K562 (cell line): ENCODE measurements around the gene LECT2. TPM values are rescaled to one million over a fixed set of nuclear protein-coding genes. Genes with fewer than 3 reads are reported as not detected.

Experiments
- ATAC-seq: fragments of 200-7000 bp; cut with Tn5 transposase; 3 replicates; pipeline ENCODE4 v1.9.1; 2020; ENCODE audit warnings: moderate library complexity
- BruUV-seq: library from RNA; stranded (reverse); fragments of 400-500 nt; replicated peaks from 2 replicates; lab custom pipeline; 2021; lab: Mats Ljungman, UMichigan
- CTCF ChIA-PET: fragments of 300-600 bp; formaldehyde crosslinking; extraction: SDS; loops from one replicate; lab custom pipeline; 2021; ENCODE audit warnings: low intra/inter-chr PET ratio; lab: Yijun Ruan, JAX
- POLR2A ChIA-PET: fragments of 300-600, 350-650 bp; sonication (Branson Sonifier 250); formaldehyde crosslinking; extraction: SDS; loops from one replicate; lab custom pipeline; 2021; ENCODE audit warnings: antibody characterized with exemption, inconsistent platforms; lab: Yijun Ruan, JAX
- DNase-seq, 4 experiments: peaks; one replicate each; pipeline versions ENCODE4 v3.0.0 to v3.0.0-alpha.2; 2011 to 2018; ENCODE audit warnings: low spot score in 3 of 4, mixed read lengths in 3 of 4; ENCODE audit errors: extremely low read depth in 1 of 4
- FAIRE-seq: peaks from 2 replicates; lab custom pipeline; 2011; peaks lifted over from hg19 to GRCh38; lab: Jason Lieb, UNC
- H2AFZ ChIP-seq: 2 replicates; pipeline ENCODE4 v1.6.0; 2011; ENCODE audit warnings: low read depth, low read length, control low read depth, inconsistent platforms
- H3K27ac ChIP-seq: fragments of 200-600 bp; 3 replicates; pipeline ENCODE4 v1.8.0; 2011; ENCODE audit warnings: low read depth, mild to moderate bottlenecking, control low read depth, inconsistent platforms, low read length, moderate library complexity, mixed read lengths; ENCODE audit errors: extremely low read depth
- H3K27me3 ChIP-seq, 2 experiments: fragments of 300-600 bp in 1 of 2; 2 replicates in 1 of 2; 3 replicates in 1 of 2; pipeline versions ENCODE4 v1.6.0 to v1.8.0; 2011; ENCODE audit warnings: inconsistent platforms in 2 of 2, low read length in 2 of 2, mild to moderate bottlenecking in 1 of 2, mixed read lengths in 1 of 2, moderate library complexity in 1 of 2; ENCODE audit not compliant: control insufficient read depth in 2 of 2, insufficient read depth in 2 of 2
- H3K36me3 ChIP-seq: fragments of 300-600 bp; 3 replicates; pipeline ENCODE4 v1.8.0; 2011; ENCODE audit warnings: mild to moderate bottlenecking, low read length, inconsistent platforms; ENCODE audit not compliant: control insufficient read depth, insufficient read depth
- H3K4me1 ChIP-seq, 2 experiments: fragments of 200-600 bp in 1 of 2; replicated peaks in 1 of 2; 2 replicates in 1 of 2; 3 replicates in 1 of 2; pipeline versions ENCODE4 v1.5.1 to v1.8.0; 2011; ENCODE audit warnings: inconsistent platforms in 2 of 2, low read length in 2 of 2, mild to moderate bottlenecking in 1 of 2, mixed read lengths in 1 of 2, moderate library complexity in 1 of 2; ENCODE audit not compliant: control insufficient read depth in 2 of 2, insufficient read depth in 2 of 2
- H3K4me2 ChIP-seq: 2 replicates; pipeline ENCODE4 v1.6.1; 2011; ENCODE audit warnings: low read length, control low read depth, inconsistent platforms, mixed read lengths; ENCODE audit not compliant: insufficient read depth
- H3K4me3 ChIP-seq: fragments of 200-600 bp; sonication (generic), shearing (Covaris generic); 2 replicates; pipeline ENCODE4 v1.5.1; 2016; ENCODE audit warnings: control low read depth, inconsistent platforms
- H3K79me2 ChIP-seq: fragments of 200-600 bp; 3 replicates; pipeline ENCODE4 v1.8.0; 2011; ENCODE audit warnings: low read length, inconsistent platforms; ENCODE audit not compliant: control insufficient read depth, insufficient read depth
- H3K9ac ChIP-seq, 2 experiments: 2 replicates each; pipeline versions ENCODE4 v1.6.0 to v1.6.1; 2011; ENCODE audit warnings: low read depth in 2 of 2, low read length in 2 of 2, control low read depth in 1 of 2, inconsistent platforms in 1 of 2, mild to moderate bottlenecking in 1 of 2, mixed read lengths in 1 of 2; ENCODE audit not compliant: insufficient read depth in 1 of 2
- H3K9me1 ChIP-seq: one replicate; pipeline ENCODE4 v1.6.0; 2011; ENCODE audit warnings: inconsistent platforms, mild to moderate bottlenecking, low read length, moderate library complexity; ENCODE audit not compliant: control insufficient read depth, insufficient read depth
- H3K9me3 ChIP-seq: replicated peaks from 2 replicates; pipeline ENCODE4 v1.5.1; 2011; ENCODE audit warnings: low read depth, low read length, inconsistent platforms; ENCODE audit not compliant: control insufficient read depth, insufficient read depth
- H4K20me1 ChIP-seq: replicated peaks from 2 replicates; pipeline ENCODE4 v1.6.1; 2011; ENCODE audit warnings: low read length, inconsistent platforms, mixed read lengths; ENCODE audit not compliant: control insufficient read depth, insufficient read depth
- BRCA1 ChIP-seq, 2 experiments: fragments of 450-650 bp in 1 of 2; sonication (generic) in 1 of 2; formaldehyde crosslinking in 1 of 2; IDR thresholded peaks; 2 replicates each; pipeline versions ENCODE4 v1.5.0 to v1.6.1; 2017 to 2020; ENCODE audit warnings: mild to moderate bottlenecking in 1 of 2, missing genetic modification reagents in 1 of 2
- ELF1 ChIP-seq: fragments of 200-800 bp; sonication (Bioruptor generic); IDR thresholded peaks from 2 replicates; pipeline ENCODE4 v1.6.1; 2016; ENCODE audit warnings: missing genetic modification characterization, missing compliant biosample characterization
- KDM2B ChIP-seq: fragments of 250-450 bp; sonication (Bioruptor Pico); IDR thresholded peaks from 2 replicates; pipeline ENCODE4 v1.8.0; 2021; ENCODE audit warnings: mild to moderate bottlenecking, moderate library complexity
- KLF6 ChIP-seq: fragments of 250-450 bp; sonication (Bioruptor Pico); IDR thresholded peaks from 2 replicates; pipeline ENCODE4 v1.4.0; 2020; ENCODE audit warnings: mild to moderate bottlenecking, moderate library complexity, borderline replicate concordance
- NRF1 ChIP-seq, 2 experiments: fragments of 450-650 bp; IDR thresholded peaks in 1 of 2; conservative IDR thresholded peaks in 1 of 2; 2 replicates each; pipeline ENCODE4 v1.6.1; 2014; ENCODE audit warnings: mild to moderate bottlenecking in 2 of 2
- STAG1 ChIP-seq: sonication (generic); formaldehyde crosslinking; IDR thresholded peaks from 2 replicates; pipeline ENCODE4 v1.5.0; 2020; ENCODE audit warnings: missing genetic modification reagents, borderline replicate concordance
- TEAD2 ChIP-seq: fragments of 450-650 bp; IDR thresholded peaks from 2 replicates; pipeline ENCODE4 v1.6.1; 2016; ENCODE audit warnings: missing genetic modification characterization, control low read depth, missing compliant biosample characterization
- ZFP30 ChIP-seq: fragments of 250-450 bp; sonication (Bioruptor Pico); IDR thresholded peaks from 2 replicates; pipeline ENCODE4 v1.8.0; 2022; ENCODE audit warnings: moderate library complexity, mild to moderate bottlenecking, inconsistent platforms, borderline replicate concordance
- ZNF12 ChIP-seq: sonication (generic); formaldehyde crosslinking; IDR thresholded peaks from 2 replicates; pipeline ENCODE4 v1.4.0; 2020; ENCODE audit warnings: mild to moderate bottlenecking, missing genetic modification reagents
- WGBS: fragments of 100-300 bp; shearing (Covaris generic); methylation state at CpG from one replicate; pipeline ENCODE4 v1.1.6; 2016; ENCODE audit warnings: low coverage, mixed read lengths; ENCODE audit not compliant: insufficient coverage; ENCODE audit errors: missing lambda C conversion rate; 5-methylcytosine and 5-hydroxymethylcytosine counted together
- in situ Hi-C: fragments of 300-500 bp; cut with MboI; formaldehyde crosslinking; loops from 4 replicates; pipeline ENCODE4 v1.15.0; 2018; ENCODE audit warnings: inconsistent platforms, mixed read lengths
- intact Hi-C: fragments of 100-400 bp; cut with micrococcal nuclease; formaldehyde crosslinking; loops from 2 replicates; pipeline ENCODE4 v1.14.2; 2022
- polyA plus RNA-seq, 8 experiments: library from polyadenylated mRNA; depleted of rRNA in 4 of 8; stranded (reverse) in 5 of 8; unstranded in 3 of 8; fragments of >200 nt; fragmentation: Nextera tagmentation in 2 of 8; fragmentation: Illumina TruSeq in 1 of 8; extraction: Ambion mirVana in 2 of 8; extraction: Trizol in 1 of 8; gene quantifications; 2 replicates each; pipeline versions ENCODE4 v1.2.1 to v1.2.3, GENCODE V29; 2011 to 2014; ENCODE audit warnings: inconsistent platforms in 1 of 8, missing spikeins in 1 of 8
- total RNA-seq, 7 experiments: library from RNA; depleted of rRNA in 6 of 7; stranded (reverse); fragments of >200 nt in 6 of 7; fragmentation: Illumina TruSeq in 2 of 7; extraction: Trizol in 2 of 7; gene quantifications; 2 replicates each; pipeline versions ENCODE4 v1.2.1 to v1.2.3, GENCODE V29; 2011 to 2021; ENCODE audit warnings: low replicate concordance in 1 of 7

LECT2 gene
- total and polyA plus RNA-seq, 9 of the 15 experiments (the other 6 are each of a cell fraction or from before 2014, with no cell fraction given), result not detected

- Histone ChIP-seq H3K79me2 (no peaks in the 10 kb centered on the region), H3K9me1 (no peaks in the 10 kb centered on the region), H3K27me3 (peaks cover 0 to 13% of the 10 kb centered on the region in 2 experiments; a peak in 4 of 5 replicates), H4K20me1 (no peaks in the 10 kb centered on the region), H3K9me3 (no peaks in the 10 kb centered on the region), H3K36me3 (no peaks in the 10 kb centered on the region), H3K27ac (no peak overlapping the region), H2AFZ (no peak overlapping the region), H3K4me3 (no peak overlapping the region), H3K9ac (no peak overlapping the region), H3K4me2 (no peak overlapping the region), H3K4me1 (peaks cover 0 to 4% of the 10 kb centered on the region in 2 experiments; a peak in 1 of 5 replicates)
- CTCF ChIA-PET, result no interaction called here
- ATAC-seq (no peak), DNase-seq (no peak), FAIRE-seq (no peak)
- 7% methylated on average over 4 of the region's 4 CpGs for WGBS
- POLR2A ChIA-PET, result interaction anchor here (0.7 kb wide), 1 partner anchor 411 kb away, joined by 3 read pairs; no protein-coding TSS in a partner anchor
- BruUV-seq, result no TSS peak
- in situ Hi-C loops (no loop called here), intact Hi-C loops (loop anchor here (10.0 kb wide), 1 partner anchor 200 kb away; no protein-coding TSS in a partner anchor)
- TF ChIP-seq KDM2B (CRISPR knock-in tag), result no peak
- TF ChIP-seq NRF1 (conservative IDR thresholded peaks at IDR 0.05 in 1 of 2, IDR thresholded peaks at IDR 0.05 in 1 of 2), result no peak
- no peak for TF ChIP-seq BRCA1 (IDR thresholded peaks at IDR 0.05)
- no peak for TF ChIP-seq BRCA1 (CRISPR knock-in tag; IDR thresholded peaks at IDR 0.05)
- no peak for TF ChIP-seq TEAD2
- no peak for TF ChIP-seq STAG1 (CRISPR knock-in tag)
- no peak for TF ChIP-seq KLF6 (CRISPR knock-in tag)
- TF ChIP-seq ELF1, result no peak
- no peak for TF ChIP-seq ZNF12 (CRISPR knock-in tag)
- TF ChIP-seq ZFP30 (CRISPR knock-in tag), result no peak
- TF ChIP-seq, all 486 proteins: peak for 0
These were observed 20.3 kb upstream of the LECT2 start for GRCh38 chr5:135975122-135975521.
